DMS53 treated with DMSO at 0.1 percent for 48 hours (cell line): ENCODE data around the gene A2M.

Source experiments
- DNase-seq: peaks from one replicate; lab custom pipeline; 2025; ENCODE audit not compliant: unreplicated experiment; lab: John Stamatoyannopoulos, UW

Gene A2M

DNA sequence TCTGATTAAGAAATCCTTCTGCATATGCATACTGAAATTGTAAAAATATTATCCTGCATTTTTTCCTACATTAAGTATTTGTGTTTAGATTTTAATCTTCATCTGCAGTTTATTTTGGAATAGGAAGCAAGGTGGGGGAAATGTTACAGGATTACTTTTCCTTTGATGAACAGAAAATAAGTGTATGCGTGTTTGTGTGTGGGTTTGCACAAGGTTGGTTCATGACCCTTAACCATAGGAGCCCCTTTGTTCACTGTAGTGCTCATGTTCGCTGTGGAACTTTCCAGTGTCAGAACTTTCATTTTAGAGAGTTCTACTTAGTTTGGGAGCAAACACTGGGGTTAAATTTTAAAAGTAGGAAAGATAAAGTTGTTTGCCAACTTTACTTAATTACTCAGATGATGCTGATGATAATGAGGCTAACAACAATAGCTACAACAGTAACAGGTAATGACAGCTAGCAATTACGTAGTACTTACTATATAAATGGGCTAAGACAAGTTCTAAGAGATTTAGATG is 6.4 kb upstream of the A2M start:
- DNase-seq, result no peak

DNA sequence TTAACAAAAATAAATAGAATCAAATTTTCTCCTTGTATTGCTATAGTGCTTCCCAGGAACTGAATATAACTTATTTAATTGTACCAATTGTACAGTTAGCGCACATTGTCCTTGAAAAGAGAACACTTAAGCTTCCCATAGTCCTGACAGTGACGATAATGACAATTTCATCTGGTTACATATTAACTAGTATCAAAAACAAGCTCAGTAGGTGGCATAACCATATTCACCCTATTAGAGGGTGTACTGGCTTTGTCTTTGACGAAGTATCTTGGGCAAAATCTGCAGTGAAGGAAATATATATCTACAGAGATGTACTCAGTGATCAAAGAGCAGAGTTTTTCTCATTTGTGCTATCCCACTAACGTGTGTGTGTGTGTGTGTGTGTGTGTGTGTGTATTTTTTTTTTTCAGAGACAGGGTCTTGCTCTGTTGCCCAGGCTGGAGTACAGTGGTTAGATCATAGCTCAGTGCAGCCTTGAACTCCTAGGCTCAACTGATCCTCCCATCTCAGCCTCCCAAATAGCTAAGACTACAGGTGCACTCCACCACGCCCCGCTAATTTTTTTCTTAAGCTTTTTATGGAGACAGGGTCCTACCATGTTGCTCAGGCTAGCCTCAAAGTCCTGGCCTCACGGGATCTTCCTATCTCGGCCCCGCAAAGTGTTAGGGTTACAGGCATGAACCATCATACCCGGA is 4.9 kb upstream of the A2M start:
- peak; percentile 60 for DNase-seq

DNA sequence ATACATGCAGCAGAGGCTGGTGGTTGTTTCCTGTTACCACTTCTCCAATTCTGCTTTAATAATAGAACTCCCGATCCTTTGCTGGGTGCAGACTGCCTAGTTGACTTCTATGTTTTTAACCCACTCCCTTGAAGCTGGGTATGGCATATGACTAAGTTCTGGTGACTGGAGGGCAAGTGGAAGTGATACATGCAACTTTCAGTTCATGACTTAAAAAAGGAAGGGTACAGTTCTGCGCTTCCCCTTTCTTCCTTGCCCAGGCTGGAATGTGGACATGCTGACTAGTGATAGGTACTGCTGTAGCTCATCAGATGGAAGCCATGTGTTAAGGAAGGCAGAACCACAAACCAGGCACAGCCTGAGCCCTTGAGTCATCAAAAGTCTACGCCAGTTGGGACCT is 2.4 kb upstream of the A2M start:
- no peak for DNase-seq

DNA sequence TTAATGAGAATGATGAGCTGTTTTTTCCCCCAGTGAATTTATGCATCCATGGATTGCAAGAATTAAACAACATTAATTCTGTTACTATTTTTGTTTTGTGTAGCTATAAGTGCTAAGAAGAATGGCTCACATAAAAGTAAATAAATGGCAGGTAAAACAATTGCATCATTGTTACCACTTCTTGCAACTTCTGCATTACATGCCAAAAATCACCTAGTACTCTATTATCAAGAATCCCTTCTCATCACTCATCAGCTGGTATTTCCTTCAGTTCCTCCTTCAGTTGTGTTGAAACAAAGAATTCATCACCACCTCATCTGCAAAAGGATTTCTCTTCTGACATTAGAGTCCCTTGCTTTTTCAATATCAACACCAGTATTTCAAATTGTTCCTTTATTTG is 773 bp downstream of the A2M start:
- no peak for DNase-seq

DNA sequence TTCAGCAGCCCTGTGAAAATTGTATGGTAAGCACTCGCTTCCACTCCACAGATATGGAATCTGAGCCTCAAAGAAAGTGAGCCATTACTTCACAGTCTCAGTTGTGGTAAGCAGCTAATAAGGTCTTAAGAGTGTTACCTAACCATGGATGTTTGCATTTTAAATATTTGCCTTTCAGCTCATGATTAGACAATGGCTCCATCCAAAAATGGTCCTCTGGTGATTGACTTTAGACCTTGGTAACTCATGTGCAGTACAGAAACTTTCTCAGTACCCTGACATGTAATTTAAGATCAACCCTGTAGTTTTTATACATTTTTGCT is 1.8 kb downstream of the A2M start:
- DNase-seq, result no peak

DNA sequence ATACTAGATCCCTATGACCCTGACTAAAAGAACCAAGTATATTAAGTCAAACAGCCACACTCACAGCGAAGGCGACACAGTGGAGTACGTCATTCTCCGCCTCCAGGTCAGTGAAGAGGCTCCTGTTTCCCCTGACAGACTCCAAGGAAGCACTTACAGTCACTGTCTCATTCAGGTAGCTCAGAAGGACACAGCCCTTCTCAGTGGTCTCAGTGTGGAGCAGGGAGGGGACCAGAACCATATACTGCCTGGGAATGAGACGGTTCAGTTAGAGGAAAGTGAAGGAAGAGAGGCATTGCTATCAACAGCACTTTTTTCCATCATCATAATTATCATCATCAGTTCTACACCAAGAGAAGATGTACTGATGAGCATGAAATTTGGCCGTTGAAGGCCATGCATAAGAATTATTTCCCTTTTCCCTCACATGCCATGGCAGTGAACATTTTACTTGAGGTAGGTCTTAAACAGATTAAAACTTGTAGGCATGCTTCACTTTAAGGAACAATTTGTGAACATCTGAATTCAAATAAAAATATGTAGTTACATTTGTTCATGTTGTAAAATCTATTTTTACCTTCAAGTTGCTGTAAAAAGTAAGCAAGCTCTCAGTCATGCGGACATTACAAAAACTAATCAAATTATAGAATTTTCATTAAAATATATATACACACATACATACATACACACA is 2.3 kb downstream of the A2M start:
- no peak for DNase-seq

DNA sequence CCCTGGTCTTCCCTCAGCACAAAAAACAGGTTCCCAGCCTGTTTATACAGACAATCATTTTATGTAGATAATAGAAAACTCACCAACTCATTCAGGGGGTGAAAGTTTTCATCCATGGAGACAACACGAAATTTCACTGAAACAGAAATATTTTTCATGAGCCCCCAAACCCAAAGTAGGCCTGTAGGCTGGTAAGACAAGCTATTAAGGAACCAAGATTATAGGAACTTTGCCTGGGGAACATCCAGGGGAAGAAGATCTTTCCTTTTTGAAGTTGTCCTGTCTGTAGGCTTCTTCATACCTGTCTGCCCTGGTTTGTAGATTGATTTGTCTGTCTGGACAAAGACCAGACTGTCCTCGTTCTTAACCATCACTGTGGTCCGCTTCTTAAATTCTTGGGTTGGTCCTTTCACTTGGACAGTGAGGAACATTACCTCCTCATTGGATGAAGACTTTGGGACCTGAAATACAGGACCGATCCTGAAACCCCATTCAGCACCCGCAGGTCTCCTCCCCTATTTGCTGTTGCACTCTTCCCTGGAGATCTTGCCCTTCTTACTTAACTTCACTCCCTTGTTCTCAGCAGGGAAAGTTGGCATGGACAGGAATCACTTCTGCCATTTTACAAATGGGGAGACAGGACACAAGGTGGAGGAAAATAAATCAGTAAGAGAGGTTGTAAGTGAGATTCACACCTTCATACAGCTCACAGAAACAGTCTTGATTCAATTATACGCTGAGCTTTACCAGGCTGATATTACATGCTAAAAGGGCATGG is 3.5 kb downstream of the A2M start:
- no peak for DNase-seq

DNA sequence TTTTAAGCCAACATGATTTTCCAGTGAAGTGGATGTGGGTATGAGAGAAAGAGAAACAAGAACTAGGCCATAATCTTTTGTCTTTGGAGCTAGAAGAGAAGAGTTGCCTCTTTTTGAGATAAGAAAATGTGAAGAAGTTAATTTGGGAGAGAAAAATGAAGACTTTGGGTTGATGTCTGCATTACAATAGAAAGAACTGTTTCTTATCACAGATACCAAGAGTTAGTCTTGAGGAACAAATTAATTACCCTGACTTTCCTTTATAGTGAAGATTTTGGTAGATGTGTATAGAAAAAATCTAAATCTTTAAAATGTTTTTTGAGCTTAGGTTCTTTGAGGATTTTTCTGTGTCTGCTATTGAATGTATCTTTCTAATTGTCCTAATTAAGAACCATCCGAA is 4.2 kb downstream of the A2M start:
- no peak for DNase-seq

DNA sequence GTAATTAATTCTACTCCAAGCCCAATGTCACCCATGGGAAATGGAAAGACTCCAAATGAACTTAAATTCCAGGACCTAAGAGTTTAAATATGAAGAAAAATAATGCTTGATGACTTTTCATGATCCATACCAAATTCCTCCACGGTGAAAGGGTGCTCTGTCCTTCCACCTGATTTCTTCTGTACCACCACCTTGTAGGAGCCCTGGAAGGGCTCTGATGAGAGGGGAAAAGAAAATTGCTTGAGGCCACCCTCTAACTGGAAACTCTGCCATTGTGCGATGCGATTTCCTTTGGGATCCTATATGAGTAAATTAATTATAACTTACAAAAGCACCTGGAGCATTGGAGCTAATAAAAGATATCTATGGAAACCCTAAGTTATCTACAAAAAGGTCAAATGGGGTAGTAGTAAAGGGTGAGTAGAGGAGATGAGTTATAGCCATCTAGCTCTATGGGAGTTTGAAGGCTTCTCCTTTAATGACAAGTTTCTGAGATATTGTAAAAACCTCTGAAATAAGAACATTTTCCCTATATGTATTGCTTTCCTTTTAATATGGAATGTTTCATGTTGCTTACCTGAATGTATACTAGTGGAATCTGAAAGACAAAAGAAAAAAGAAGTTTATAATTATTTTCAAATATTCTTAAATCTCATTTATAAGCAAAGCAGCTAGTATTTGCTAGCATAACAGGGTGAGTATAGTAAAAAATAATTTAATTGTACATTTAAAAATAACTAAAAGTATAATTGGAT is 5.8 kb downstream of the A2M start:
- DNase-seq, result no peak

DNA sequence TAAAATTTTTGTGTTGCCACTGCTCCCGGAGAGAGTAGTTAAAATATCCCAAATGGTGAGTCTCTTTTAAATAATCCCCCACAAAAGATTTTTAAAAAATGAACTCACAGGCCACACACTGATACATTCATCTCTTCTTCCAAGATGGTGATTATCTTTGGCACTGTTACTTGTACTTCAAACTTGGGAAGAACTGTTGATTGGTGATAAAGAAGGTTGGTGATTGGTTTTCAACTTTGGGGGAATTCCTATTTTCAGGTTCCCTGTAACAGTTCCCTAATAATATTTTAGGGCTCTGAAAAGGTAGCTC is 6.6 kb downstream of the A2M start:
- no peak for DNase-seq

DNA sequence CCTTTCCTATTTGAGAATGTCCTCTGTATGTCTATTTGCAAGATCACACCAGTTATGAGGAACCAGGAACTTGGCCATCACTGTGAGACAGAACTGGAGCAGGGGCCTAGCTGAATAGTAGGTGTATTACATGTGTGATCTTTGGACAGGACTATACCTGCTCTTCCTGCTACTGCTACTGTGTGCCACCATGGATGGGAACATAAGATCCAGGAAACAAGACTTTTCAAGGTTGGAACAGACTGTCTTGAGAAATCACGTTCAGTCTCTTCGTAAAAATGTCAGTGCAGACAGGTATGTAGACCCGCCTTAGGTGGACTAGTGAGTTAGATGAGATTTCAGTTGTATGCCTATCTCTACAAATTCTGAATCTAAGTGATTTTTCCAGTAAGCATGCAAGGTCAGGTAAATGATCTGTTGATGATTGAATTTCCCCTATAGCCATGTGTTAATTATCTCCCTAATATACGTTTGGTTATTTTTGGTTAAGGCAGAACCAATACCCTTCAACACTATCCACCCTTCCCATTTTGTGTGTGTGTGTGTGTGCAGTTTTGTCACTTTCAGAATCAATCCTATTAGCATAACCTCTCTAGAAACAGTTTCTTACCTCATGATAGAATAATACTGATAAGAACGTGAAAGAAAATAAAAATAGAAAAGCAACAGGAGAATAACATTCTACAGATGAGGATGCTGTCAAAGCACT is 7.1 kb downstream of the A2M start:
- no peak for DNase-seq

DNA sequence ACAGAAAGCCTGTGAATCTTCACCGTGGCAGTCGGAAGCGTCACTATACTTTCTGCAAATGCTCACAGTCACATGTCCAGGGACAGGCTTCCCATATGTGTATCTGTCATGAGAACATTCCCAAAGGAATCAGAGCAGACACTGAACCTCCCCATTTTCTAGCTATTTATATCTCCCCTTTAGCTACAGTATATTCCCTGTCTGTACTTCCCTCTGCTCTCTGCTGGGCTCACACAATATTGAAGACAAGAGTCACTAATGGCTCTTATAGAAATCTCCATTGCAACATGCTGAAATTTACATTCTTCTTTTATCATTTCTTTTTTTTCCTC is 8.2 kb downstream of the A2M start:
- no peak for DNase-seq

DNA sequence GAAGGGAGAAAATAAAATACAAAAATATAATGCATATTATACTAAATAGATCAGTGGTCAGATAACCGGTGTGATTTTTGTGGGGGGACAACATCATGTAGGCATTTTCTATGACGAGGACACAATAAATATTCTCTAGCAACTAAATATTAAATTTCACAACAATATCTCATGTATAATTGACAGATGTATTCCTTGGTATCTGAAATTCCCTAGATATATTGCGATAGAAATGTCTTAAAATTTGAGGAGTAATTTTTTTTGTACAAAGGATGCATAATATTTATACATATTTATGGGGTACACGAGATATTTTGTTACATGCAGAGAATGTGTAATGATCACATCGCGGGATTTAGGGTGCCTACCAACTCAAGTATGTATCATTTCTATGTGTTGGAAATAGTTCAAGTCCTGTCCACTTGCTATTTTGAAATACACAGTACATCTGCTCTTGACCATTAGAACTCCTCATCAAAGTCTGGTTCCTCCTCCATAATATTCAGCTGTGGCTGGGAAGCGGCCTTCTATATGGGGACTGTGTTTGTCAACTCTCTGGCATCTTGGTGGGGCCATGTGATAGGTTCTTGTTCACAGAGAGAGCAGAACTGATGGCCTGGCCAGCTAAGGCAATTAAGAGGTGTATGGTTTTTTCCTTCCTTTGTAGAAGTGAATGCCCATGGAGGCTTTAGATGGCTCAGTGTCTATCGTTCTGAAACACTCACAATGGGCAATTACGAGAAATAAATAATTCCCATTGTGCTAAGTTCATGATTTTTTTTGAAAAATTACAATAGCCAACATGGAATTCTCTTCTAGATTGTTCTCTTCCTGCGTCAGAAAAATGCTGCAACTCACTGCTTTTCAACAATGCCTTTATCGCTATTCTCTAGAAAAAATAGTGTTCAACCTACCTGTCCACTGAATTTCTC is 8.8 kb downstream of the A2M start:
- no peak for DNase-seq

DNA sequence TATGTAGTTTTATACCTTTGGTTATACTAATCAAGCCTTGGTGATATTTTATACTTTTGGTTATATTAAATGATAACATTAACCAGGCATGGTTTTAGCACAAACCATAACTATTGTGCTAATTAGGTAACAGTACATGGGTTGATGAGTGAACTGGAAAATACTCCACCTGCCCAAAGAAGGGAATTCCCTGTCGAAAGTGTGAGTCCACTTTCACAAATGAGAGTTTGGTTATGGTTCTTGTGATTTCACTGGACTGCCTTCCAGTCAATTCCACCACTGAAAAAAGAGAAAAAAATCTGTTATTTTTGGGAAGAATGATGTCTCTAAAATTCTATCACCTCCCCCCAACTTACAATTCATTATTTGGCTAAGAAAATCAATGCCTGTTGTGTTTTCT is 9.7 kb downstream of the A2M start:
- no peak for DNase-seq

DNA sequence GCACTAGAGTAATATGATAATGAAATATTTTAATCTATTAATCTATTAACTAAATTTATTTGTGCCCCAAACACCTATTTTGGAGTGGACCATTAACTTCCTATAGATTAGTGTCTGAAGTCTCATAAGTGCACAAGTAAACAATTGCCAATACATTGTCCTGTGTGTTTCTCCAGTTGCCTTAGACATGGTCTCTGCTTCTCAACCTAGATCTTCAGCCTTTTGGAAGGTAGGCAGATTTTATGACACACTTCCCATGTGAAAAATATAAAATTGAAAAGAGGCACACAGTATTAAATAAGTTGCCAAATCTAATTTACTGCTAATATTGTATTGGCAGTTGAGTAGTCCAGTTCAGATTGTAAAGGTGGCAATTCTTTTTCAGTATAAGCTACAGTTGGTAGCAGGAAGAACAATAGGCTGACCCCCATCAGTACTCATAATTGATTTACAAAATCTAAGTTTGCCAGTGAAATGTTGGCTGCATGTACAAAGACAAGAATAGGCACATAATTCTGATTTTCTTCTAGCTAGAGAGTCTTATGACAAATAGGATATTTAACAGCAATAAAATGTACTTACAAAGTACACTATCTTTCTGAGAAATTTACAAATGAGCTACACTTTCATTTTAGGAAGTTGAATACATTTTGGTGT is 10.8 kb downstream of the A2M start:
- DNase-seq, result no peak

DNA sequence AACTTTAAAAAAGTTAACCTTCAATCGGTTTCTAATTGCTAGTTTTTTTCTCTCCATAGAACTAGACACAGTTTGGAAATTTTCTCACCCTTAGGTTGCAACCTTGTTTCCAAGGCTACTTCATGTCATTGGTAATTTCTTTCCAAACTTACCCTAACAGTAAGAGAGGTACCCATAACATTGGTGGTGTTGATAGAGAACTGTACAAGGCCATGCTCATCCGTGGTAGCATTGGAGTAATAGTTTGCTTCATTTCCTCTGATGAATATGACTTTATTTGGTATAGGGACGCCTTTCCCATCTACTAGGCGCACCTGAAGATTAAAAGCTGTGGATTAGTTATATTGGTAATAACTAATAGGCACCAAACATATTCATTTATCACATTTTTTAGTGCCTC is 11.6 kb downstream of the A2M start:
- DNase-seq, result no peak

DNA sequence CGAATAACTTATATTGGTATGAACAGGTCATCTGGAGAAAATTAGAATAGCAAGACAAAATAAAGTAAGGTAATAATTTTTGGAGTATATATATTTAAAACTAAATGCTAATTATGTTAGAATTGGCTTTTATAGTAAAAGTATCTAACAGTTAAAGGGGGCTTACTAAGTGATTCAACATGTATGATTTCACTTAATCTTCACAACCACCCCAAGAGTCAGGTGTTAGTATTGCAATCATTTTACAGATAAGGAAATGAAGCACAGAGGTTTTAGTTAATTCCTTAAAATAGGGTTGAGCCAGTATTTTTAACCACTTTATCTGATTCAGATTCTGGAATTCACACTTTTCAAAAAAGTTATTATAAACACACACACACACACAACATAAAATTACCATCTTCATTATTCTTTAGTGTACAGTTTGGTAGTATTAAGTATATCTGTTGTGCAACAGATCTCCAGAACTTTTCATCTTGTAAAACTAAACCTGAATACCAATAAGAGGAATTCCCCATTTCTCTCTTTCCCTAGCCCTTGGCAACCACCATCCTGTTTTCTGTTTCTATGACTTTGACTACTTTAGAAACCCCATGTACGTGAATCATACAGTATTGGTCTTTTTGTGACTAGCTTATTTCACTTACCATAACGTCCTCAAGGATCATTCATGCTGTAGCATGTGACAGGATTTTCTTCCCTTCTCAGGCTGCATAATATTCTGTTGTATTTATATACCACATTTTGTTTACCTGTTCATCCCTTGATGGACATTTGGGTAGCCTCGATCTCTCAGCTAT is 12.5 kb downstream of the A2M start:
- DNase-seq, result no peak

DNA sequence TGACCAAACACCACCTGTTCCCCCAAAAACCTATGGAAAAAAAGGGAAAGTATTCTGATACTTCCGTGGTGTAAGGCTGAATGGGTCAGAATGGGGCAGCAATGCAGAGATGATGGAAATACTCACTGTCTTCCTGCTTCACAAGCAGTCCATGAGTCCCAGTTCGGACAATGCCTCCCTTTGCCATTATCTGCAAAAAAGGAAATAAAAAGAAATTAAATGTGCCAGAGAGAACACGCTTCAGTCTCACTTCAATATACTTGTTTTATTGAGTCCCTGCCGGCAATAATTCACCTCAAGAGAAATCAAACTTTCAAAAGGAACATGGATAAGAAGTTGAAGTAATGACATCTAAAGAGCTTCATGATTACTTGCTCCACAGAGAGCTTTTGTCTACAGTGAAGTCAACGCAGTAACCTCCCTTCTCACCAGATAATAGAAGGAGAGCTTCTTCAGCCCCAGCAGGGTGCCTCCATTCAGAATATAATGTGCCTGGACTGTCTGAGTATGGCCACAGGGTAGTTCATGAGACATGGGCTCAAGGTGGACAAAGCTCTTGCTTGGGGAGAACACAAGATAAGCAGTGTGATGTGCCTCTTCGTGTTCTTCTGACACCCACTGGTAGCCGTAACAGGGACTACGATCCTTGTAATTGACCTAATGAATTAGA is 14.6 kb downstream of the A2M start:
- no peak for DNase-seq
